GM23338 (cell line): ENCODE data around the gene GLCCI1. TPM values are rescaled to one million over a fixed set of nuclear protein-coding genes. Genes with fewer than 3 reads are reported as not detected.

Experiments used
- ATAC-seq: fragments of 200-7000 bp; cut with Tn5 transposase; 3 replicates; pipeline ENCODE4 v1.9.1; 2020
- DNase-seq: peaks from one replicate; pipeline ENCODE4 v3.0.0-alpha.2; 2015; ENCODE audit warnings: low spot score
- H2AFZ ChIP-seq: fragments of 200-600 bp; sonication (generic); 2 replicates; pipeline ENCODE4 v1.8.0; 2016; ENCODE audit warnings: antibody characterized with exemption, mild to moderate bottlenecking, moderate library complexity
- H3F3A ChIP-seq: fragments of 200-600 bp; sonication (generic); replicated peaks from 2 replicates; pipeline ENCODE4 v1.8.0; 2017; ENCODE audit warnings: antibody characterized with exemption, mixed run types, low read depth
- H3K27ac ChIP-seq: fragments of 200-600 bp; sonication (generic); 2 replicates; pipeline ENCODE4 v1.6.1; 2016; ENCODE audit warnings: low read depth
- H3K27me3 ChIP-seq: fragments of 200-600 bp; sonication (generic); 2 replicates; pipeline ENCODE4 v1.8.0; 2016; ENCODE audit warnings: mild to moderate bottlenecking, mixed run types, moderate library complexity; ENCODE audit not compliant: insufficient read depth
- H3K36me3 ChIP-seq: fragments of 200-600 bp; sonication (generic); 2 replicates; pipeline ENCODE4 v1.8.0; 2016; ENCODE audit warnings: mild to moderate bottlenecking; ENCODE audit not compliant: insufficient read depth
- H3K4me1 ChIP-seq: fragments of 200-600 bp; sonication (generic); 2 replicates; pipeline ENCODE4 v1.8.0; 2016; ENCODE audit warnings: mild to moderate bottlenecking, moderate library complexity; ENCODE audit not compliant: insufficient read depth
- H3K4me2 ChIP-seq: fragments of 200-600 bp; sonication (generic); 2 replicates; pipeline ENCODE4 v1.7.1; 2017; ENCODE audit warnings: mixed run types
- H3K4me3 ChIP-seq: fragments of 200-600 bp; sonication (generic); 2 replicates; pipeline ENCODE4 v1.6.1; 2016; ENCODE audit warnings: mixed run types
- H3K79me2 ChIP-seq: fragments of 200-600 bp; sonication (generic); replicated peaks from 2 replicates; pipeline ENCODE4 v1.8.0; 2017; ENCODE audit warnings: mild to moderate bottlenecking; ENCODE audit not compliant: insufficient read depth
- H3K9me2 ChIP-seq: fragments of 200-600 bp; sonication (generic); 2 replicates; pipeline ENCODE4 v1.8.0; 2017; ENCODE audit not compliant: insufficient read depth
- H4K20me1 ChIP-seq: fragments of 200-600 bp; sonication (generic); replicated peaks from 2 replicates; pipeline ENCODE4 v1.8.0; 2017; ENCODE audit warnings: mild to moderate bottlenecking; ENCODE audit not compliant: insufficient read depth
- H3K27ac Mint-ChIP-seq: 2 replicates; pipeline ENCODE4 v1.8.0; 2020; ENCODE audit warnings: inconsistent platforms, mild to moderate bottlenecking, moderate library complexity, mixed read lengths
- H3K27me3 Mint-ChIP-seq: 3 replicates; pipeline ENCODE4 v1.8.0; 2022; ENCODE audit warnings: low read depth, mild to moderate bottlenecking, moderate library complexity, mixed read lengths, inconsistent platforms; ENCODE audit not compliant: insufficient read depth, poor library complexity
- H3K36me3 Mint-ChIP-seq: 3 replicates; pipeline ENCODE4 v1.8.0; 2021; ENCODE audit warnings: low read depth, mild to moderate bottlenecking, inconsistent platforms, moderate library complexity, mixed read lengths
- H3K4me1 Mint-ChIP-seq: 3 replicates; pipeline ENCODE4 v1.8.0; 2020; ENCODE audit warnings: mild to moderate bottlenecking, inconsistent platforms, mixed read lengths
- H3K4me3 Mint-ChIP-seq: 3 replicates; pipeline ENCODE4 v1.8.0; 2021; ENCODE audit warnings: moderate library complexity, mild to moderate bottlenecking, inconsistent platforms, mixed read lengths
- H3K9me3 Mint-ChIP-seq: 3 replicates; pipeline ENCODE4 v1.8.0; 2020; ENCODE audit warnings: moderate library complexity, mild to moderate bottlenecking, inconsistent platforms, mixed read lengths
- CREB1 ChIP-seq: fragments of 250-450 bp; sonication (Bioruptor Pico); IDR thresholded peaks from 2 replicates; pipeline ENCODE4 v1.5.0; 2020; ENCODE audit warnings: low read depth, mild to moderate bottlenecking, moderate library complexity
- EZH2 ChIP-seq: fragments of 200-600 bp; sonication (generic); IDR thresholded peaks from one replicate; pipeline ENCODE4 v1.8.0; 2017; ENCODE audit warnings: antibody characterized with exemption, mild to moderate bottlenecking, low read depth; ENCODE audit not compliant: unreplicated experiment
- EZH2phosphoT487 ChIP-seq: fragments of 200-600 bp; sonication (generic); IDR thresholded peaks from one replicate; pipeline ENCODE4 v1.8.1; 2018; ENCODE audit warnings: antibody characterized with exemption; ENCODE audit not compliant: unreplicated experiment
- JUNB ChIP-seq: IDR thresholded peaks from one replicate; pipeline ENCODE4 v1.6.1; 2016; ENCODE audit warnings: antibody characterized with exemption; ENCODE audit not compliant: unreplicated experiment
- NANOG ChIP-seq: IDR thresholded peaks from 2 replicates; pipeline ENCODE4 v1.6.1; 2016; ENCODE audit warnings: antibody characterized with exemption, borderline replicate concordance
- POLR2AphosphoS5 ChIP-seq: IDR thresholded peaks from 2 replicates; pipeline ENCODE4 v1.6.1; 2016; ENCODE audit warnings: antibody characterized with exemption, low read depth
- STAT1 ChIP-seq: IDR thresholded peaks from one replicate; pipeline ENCODE4 v1.6.1; 2016; ENCODE audit warnings: antibody characterized with exemption; ENCODE audit not compliant: unreplicated experiment
- ZNF331 ChIP-seq: fragments of 250-450 bp; sonication (Bioruptor Pico); IDR thresholded peaks from 2 replicates; pipeline ENCODE4 v1.5.0; 2020; ENCODE audit warnings: low read depth, mild to moderate bottlenecking, moderate library complexity
- polyA plus RNA-seq: library from polyadenylated mRNA; unstranded; fragments of >200 nt; fragmentation: Nextera tagmentation; extraction: Ambion mirVana; gene quantifications from 2 replicates; pipeline ENCODE4 v1.2.1, GENCODE V29; 2016
- total RNA-seq: library from RNA; depleted of rRNA; stranded (reverse); fragments of >200 nt; shearing (Covaris generic); gene quantifications from 2 replicates; pipeline ENCODE4 v1.2.3, GENCODE V29; 2014
- TF ChIP-seq, protein P1 (sequence below): IDR thresholded peaks from 2 replicates; pipeline ENCODE4 v1.6.1; 2016; ENCODE audit warnings: antibody characterized with exemption
- TF ChIP-seq, protein P2 (sequence below): IDR thresholded peaks from one replicate; pipeline ENCODE4 v1.6.1; 2018; ENCODE audit warnings: antibody characterized with exemption; ENCODE audit not compliant: unreplicated experiment
- TF ChIP-seq, protein P3 (sequence below): fragments of 250-450 bp; sonication (Bioruptor Pico); IDR thresholded peaks from 2 replicates; pipeline ENCODE4 v1.5.0; 2020; ENCODE audit warnings: mild to moderate bottlenecking, moderate library complexity

Gene GLCCI1
- total and polyA plus RNA-seq, 2 experiments from 2014 or later, result 15.0 to 15.7 TPM

DNA sequence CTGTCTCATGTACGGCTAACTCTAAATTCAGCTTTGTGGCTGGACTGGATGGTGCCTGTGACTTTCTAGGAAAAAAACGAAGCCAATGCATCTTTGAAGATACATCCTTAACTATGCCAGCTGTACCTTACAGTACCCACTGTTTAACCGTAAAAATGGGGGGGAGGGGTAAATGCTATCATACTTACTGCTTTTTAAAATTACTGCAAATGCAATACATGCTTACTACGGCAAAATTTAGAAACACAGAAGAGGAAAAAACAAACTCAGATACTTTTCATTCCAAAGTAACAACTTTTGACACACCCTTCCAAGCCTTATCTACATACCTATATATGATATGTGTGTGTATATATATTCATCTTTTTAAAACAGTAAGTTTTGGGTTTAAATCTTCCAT lies 20.4 kb upstream of the GLCCI1 start:
- Histone ChIP-seq H3K4me2 (no peak overlapping the region), H3K36me3 (no peaks in the 10 kb centered on the region), H2AFZ (no peak overlapping the region), H3K79me2 (no peaks in the 10 kb centered on the region), H3K27me3 (no peaks in the 10 kb centered on the region), H3K27ac (no peak overlapping the region), H3K9me2 (no peaks in the 10 kb centered on the region), H3K4me1 (no peaks in the 10 kb centered on the region), H3F3A (no peaks in the 10 kb centered on the region), H3K4me3 (no peak overlapping the region), H4K20me1 (no peaks in the 10 kb centered on the region)
- Mint-ChIP-seq H3K9me3 (peaks cover 3% of the 10 kb centered on the region; the same call in 2 of the 3 replicates), H3K36me3 (no peaks in the 10 kb centered on the region), H3K4me3 (no peak overlapping the region), H3K4me1 (peaks cover 7% of the 10 kb centered on the region; the same call in 2 of the 3 replicates), H3K27me3 (peaks cover 3% of the 10 kb centered on the region), H3K27ac (no peak overlapping the region)
- DNase-seq, result no peak
- no peak for TF ChIP-seq EZH2phosphoT487
- no peak for TF ChIP-seq STAT1
- TF ChIP-seq EZH2, result no peak
- TF ChIP-seq JUNB, result no peak
- no peak for ATAC-seq

DNA sequence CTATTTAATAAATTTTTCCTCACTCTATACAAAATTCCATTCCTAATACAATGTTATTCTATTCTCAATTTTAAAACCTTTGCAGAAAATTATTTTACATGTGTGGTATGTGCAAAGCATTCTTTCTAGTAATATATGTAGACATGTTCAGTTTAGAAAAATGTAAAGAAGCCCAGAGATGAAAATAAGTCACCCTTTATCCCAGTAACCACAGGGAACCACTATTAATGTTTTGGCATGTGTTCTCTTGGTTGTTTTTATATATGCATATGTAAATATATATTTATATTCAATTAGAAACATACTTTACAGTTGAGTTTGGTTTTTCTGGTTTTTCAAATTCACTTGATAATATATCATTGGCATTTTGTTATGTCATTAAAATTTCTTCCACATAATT lies 14.8 kb upstream of the GLCCI1 start:
- H4K20me1 ChIP-seq, result no peaks in the 10 kb centered on the region
- H2AFZ ChIP-seq, result no peak overlapping the region
- H3K36me3 ChIP-seq, result no peaks in the 10 kb centered on the region
- no peak overlapping the region for H3K27ac Mint-ChIP-seq
- H3K27ac ChIP-seq, result no peak overlapping the region
- H3K4me1 ChIP-seq, result peaks cover 27% of the 10 kb centered on the region
- no peaks in the 10 kb centered on the region for H3K27me3 ChIP-seq
- H3K27me3 Mint-ChIP-seq, result peaks cover 3% of the 10 kb centered on the region
- DNase-seq, result no peak
- H3K4me1 Mint-ChIP-seq, result peaks cover 21% of the 10 kb centered on the region
- H3F3A ChIP-seq, result no peaks in the 10 kb centered on the region
- no peak for ATAC-seq
- no peaks in the 10 kb centered on the region for H3K36me3 Mint-ChIP-seq
- no peak overlapping the region for H3K4me3 Mint-ChIP-seq
- no peaks in the 10 kb centered on the region for H3K9me2 ChIP-seq
- no peak overlapping the region for H3K4me3 ChIP-seq
- no peaks in the 10 kb centered on the region for H3K79me2 ChIP-seq
- H3K9me3 Mint-ChIP-seq, result peaks cover 3% of the 10 kb centered on the region; the same call in 2 of the 3 replicates
- no peak overlapping the region for H3K4me2 ChIP-seq
- no peak for TF ChIP-seq CREB1 (CRISPR knock-in tag)
- TF ChIP-seq, protein P1, sequence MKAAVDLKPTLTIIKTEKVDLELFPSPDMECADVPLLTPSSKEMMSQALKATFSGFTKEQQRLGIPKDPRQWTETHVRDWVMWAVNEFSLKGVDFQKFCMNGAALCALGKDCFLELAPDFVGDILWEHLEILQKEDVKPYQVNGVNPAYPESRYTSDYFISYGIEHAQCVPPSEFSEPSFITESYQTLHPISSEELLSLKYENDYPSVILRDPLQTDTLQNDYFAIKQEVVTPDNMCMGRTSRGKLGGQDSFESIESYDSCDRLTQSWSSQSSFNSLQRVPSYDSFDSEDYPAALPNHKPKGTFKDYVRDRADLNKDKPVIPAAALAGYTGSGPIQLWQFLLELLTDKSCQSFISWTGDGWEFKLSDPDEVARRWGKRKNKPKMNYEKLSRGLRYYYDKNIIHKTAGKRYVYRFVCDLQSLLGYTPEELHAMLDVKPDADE, result no peak
- TF ChIP-seq, protein P2, sequence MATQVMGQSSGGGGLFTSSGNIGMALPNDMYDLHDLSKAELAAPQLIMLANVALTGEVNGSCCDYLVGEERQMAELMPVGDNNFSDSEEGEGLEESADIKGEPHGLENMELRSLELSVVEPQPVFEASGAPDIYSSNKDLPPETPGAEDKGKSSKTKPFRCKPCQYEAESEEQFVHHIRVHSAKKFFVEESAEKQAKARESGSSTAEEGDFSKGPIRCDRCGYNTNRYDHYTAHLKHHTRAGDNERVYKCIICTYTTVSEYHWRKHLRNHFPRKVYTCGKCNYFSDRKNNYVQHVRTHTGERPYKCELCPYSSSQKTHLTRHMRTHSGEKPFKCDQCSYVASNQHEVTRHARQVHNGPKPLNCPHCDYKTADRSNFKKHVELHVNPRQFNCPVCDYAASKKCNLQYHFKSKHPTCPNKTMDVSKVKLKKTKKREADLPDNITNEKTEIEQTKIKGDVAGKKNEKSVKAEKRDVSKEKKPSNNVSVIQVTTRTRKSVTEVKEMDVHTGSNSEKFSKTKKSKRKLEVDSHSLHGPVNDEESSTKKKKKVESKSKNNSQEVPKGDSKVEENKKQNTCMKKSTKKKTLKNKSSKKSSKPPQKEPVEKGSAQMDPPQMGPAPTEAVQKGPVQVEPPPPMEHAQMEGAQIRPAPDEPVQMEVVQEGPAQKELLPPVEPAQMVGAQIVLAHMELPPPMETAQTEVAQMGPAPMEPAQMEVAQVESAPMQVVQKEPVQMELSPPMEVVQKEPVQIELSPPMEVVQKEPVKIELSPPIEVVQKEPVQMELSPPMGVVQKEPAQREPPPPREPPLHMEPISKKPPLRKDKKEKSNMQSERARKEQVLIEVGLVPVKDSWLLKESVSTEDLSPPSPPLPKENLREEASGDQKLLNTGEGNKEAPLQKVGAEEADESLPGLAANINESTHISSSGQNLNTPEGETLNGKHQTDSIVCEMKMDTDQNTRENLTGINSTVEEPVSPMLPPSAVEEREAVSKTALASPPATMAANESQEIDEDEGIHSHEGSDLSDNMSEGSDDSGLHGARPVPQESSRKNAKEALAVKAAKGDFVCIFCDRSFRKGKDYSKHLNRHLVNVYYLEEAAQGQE, result no peak
- TF ChIP-seq ZNF331 (CRISPR knock-in tag), result no peak
- TF ChIP-seq POLR2AphosphoS5, result no peak
- TF ChIP-seq, protein P3, sequence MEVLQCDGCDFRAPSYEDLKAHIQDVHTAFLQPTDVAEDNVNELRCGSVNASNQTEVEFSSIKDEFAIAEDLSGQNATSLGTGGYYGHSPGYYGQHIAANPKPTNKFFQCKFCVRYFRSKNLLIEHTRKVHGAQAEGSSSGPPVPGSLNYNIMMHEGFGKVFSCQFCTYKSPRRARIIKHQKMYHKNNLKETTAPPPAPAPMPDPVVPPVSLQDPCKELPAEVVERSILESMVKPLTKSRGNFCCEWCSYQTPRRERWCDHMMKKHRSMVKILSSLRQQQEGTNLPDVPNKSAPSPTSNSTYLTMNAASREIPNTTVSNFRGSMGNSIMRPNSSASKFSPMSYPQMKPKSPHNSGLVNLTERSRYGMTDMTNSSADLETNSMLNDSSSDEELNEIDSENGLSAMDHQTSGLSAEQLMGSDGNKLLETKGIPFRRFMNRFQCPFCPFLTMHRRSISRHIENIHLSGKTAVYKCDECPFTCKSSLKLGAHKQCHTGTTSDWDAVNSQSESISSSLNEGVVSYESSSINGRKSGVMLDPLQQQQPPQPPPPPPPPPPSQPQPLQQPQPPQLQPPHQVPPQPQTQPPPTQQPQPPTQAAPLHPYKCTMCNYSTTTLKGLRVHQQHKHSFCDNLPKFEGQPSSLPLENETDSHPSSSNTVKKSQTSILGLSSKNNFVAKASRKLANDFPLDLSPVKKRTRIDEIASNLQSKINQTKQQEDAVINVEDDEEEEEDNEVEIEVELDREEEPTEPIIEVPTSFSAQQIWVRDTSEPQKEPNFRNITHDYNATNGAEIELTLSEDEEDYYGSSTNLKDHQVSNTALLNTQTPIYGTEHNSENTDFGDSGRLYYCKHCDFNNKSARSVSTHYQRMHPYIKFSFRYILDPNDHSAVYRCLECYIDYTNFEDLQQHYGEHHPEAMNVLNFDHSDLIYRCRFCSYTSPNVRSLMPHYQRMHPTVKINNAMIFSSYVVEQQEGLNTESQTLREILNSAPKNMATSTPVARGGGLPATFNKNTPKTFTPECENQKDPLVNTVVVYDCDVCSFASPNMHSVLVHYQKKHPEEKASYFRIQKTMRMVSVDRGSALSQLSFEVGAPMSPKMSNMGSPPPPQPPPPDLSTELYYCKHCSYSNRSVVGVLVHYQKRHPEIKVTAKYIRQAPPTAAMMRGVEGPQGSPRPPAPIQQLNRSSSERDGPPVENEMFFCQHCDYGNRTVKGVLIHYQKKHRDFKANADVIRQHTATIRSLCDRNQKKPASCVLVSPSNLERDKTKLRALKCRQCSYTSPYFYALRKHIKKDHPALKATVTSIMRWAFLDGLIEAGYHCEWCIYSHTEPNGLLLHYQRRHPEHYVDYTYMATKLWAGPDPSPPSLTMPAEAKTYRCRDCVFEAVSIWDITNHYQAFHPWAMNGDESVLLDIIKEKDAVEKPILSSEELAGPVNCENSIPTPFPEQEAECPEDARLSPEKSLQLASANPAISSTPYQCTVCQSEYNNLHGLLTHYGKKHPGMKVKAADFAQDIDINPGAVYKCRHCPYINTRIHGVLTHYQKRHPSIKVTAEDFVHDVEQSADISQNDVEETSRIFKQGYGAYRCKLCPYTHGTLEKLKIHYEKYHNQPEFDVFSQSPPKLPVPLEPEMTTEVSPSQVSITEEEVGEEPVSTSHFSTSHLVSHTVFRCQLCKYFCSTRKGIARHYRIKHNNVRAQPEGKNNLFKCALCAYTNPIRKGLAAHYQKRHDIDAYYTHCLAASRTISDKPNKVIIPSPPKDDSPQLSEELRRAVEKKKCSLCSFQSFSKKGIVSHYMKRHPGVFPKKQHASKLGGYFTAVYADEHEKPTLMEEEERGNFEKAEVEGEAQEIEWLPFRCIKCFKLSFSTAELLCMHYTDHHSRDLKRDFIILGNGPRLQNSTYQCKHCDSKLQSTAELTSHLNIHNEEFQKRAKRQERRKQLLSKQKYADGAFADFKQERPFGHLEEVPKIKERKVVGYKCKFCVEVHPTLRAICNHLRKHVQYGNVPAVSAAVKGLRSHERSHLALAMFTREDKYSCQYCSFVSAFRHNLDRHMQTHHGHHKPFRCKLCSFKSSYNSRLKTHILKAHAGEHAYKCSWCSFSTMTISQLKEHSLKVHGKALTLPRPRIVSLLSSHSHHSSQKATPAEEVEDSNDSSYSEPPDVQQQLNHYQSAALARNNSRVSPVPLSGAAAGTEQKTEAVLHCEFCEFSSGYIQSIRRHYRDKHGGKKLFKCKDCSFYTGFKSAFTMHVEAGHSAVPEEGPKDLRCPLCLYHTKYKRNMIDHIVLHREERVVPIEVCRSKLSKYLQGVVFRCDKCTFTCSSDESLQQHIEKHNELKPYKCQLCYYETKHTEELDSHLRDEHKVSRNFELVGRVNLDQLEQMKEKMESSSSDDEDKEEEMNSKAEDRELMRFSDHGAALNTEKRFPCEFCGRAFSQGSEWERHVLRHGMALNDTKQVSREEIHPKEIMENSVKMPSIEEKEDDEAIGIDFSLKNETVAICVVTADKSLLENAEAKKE (CRISPR knock-in tag), result no peak
- no peak for TF ChIP-seq NANOG
